ENCODE results near the gene PCBD1. TPM values are rescaled to one million over a fixed set of nuclear protein-coding genes. Genes with fewer than 3 reads are reported as not detected.

The PCBD1 gene
- polyA plus RNA-seq, 1 experiment = 63.7 TPM

- Histone ChIP-seq H3K36me3 (ENCODE audit: control insufficient read depth, insufficient read depth, low read length) (no peaks in the 10 kb centered on the region), H3K27me3 (ENCODE audit: control insufficient read depth, insufficient read depth, low read length) (peaks cover 2% of the 10 kb centered on the region), H3K4me3 (ENCODE audit: low read depth, low read length) (no peak overlapping the region)
- DNase-seq (ENCODE audit: low read depth) = no peak
- TF ChIP-seq CTCF (IDR thresholded peaks at IDR 0.05; ENCODE audit: insufficient read depth, low read depth, low read length) = no peak
- POLR2A ChIA-PET = no interaction called here
- CTCF ChIA-PET = interaction anchor here (2.9 kb wide), 1 partner anchor 10 kb away, joined by 9 read pairs; no protein-coding TSS in a partner anchor
Observed at GRCh38 chr10:70893227-70894006, 5.1 kb upstream of the PCBD1 start.

- H3K36me3 ChIP-seq (ENCODE audit: control insufficient read depth, insufficient read depth, low read length) = no peaks in the 10 kb centered on the region
- no peak for TF ChIP-seq CTCF (IDR thresholded peaks at IDR 0.05; ENCODE audit: insufficient read depth, low read depth, low read length)
- ChIA-PET CTCF (interaction anchor here (2.9 kb wide), 1 partner anchor 11 kb away, joined by 9 read pairs; no protein-coding TSS in a partner anchor), POLR2A (no interaction called here)
- no peak for DNase-seq (ENCODE audit: low read depth)
- H3K4me3 ChIP-seq (ENCODE audit: low read depth, low read length) = no peak overlapping the region
- H3K27me3 ChIP-seq (ENCODE audit: control insufficient read depth, insufficient read depth, low read length) = peaks cover 2% of the 10 kb centered on the region
Observed at GRCh38 chr10:70892631-70893030, 4.3 kb upstream of the PCBD1 start.

GRCh38 chr10:70891627-70892026 is 3.3 kb upstream of the PCBD1 start:
- POLR2A ChIA-PET = no interaction called here

GRCh38 chr10:70890917-70891431 is 2.6 kb upstream of the PCBD1 start:
- POLR2A ChIA-PET = no interaction called here
- H3K4me3 ChIP-seq (ENCODE audit: low read depth, low read length) = no peak overlapping the region
- H3K27me3 ChIP-seq (ENCODE audit: control insufficient read depth, insufficient read depth, low read length) = no peaks in the 10 kb centered on the region
- no peak for TF ChIP-seq CTCF (IDR thresholded peaks at IDR 0.05; ENCODE audit: insufficient read depth, low read depth, low read length)
- no peaks in the 10 kb centered on the region for H3K36me3 ChIP-seq (ENCODE audit: control insufficient read depth, insufficient read depth, low read length)
- no peak for DNase-seq (ENCODE audit: low read depth)
- CTCF ChIA-PET = interaction anchor here (1.1 to 4.8 kb wide), 3 partner anchors 12 to 76 kb away, joined by 5 to 23 read pairs (median 8); partner anchors contain the start of gene SGPL1

More at GRCh38 chr10:70891627-70892026, 3.3 kb upstream of the PCBD1 start:
- Histone ChIP-seq H3K27me3 (ENCODE audit: control insufficient read depth, insufficient read depth, low read length) (peaks cover 2% of the 10 kb centered on the region), H3K36me3 (ENCODE audit: control insufficient read depth, insufficient read depth, low read length) (no peaks in the 10 kb centered on the region), H3K4me3 (ENCODE audit: low read depth, low read length) (no peak overlapping the region)
- TF ChIP-seq CTCF (IDR thresholded peaks at IDR 0.05; ENCODE audit: insufficient read depth, low read depth, low read length) = no peak
- no peak for DNase-seq (ENCODE audit: low read depth)
- CTCF ChIA-PET = interaction anchor here (1.1 to 4.8 kb wide), 3 partner anchors 12 to 77 kb away, joined by 5 to 23 read pairs (median 8); partner anchors contain the start of gene SGPL1

- TF ChIP-seq CTCF (IDR thresholded peaks at IDR 0.05; ENCODE audit: insufficient read depth, low read depth, low read length) = no peak
- no peaks in the 10 kb centered on the region for H3K27me3 ChIP-seq (ENCODE audit: control insufficient read depth, insufficient read depth, low read length)
- no peak for DNase-seq (ENCODE audit: low read depth)
- no peak overlapping the region for H3K4me3 ChIP-seq (ENCODE audit: low read depth, low read length)
- CTCF ChIA-PET = interaction anchor here (1.7 to 4.8 kb wide), 3 partner anchors 14 to 73 kb away, joined by 5 to 23 read pairs (median 8); no protein-coding TSS in a partner anchor
- POLR2A ChIA-PET = no interaction called here
- peaks cover 2% of the 10 kb centered on the region for H3K36me3 ChIP-seq (ENCODE audit: control insufficient read depth, insufficient read depth, low read length)
Observed at GRCh38 chr10:70889291-70889690, 926 bp upstream of the PCBD1 start.

Data from BJ (cell line).